ENCODE data around the gene TLE1.

DNA sequence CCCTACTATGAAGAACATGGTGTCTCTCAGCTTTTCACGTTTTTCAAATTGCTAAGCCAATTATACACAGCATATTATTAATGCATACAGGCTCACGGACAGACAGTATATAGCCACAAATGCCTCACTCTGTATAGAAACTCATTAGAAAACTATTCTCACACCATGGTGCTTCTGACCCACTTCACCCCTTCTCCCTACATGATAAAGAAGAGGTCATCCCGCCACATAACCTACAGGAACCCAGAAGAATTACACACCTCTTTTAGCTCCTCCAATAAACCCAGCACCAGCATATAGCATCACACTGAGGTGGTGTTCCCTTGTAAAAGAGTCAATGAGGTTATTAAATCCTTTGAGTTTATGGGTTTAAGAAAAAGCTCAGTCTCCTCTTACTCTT lies 5.6 kb downstream of the TLE1 start:
- no peak for TF ChIP-seq SP1 (CRISPR knock-in tag; conservative IDR thresholded peaks at IDR 0.05)
- TF ChIP-seq, protein P1, sequence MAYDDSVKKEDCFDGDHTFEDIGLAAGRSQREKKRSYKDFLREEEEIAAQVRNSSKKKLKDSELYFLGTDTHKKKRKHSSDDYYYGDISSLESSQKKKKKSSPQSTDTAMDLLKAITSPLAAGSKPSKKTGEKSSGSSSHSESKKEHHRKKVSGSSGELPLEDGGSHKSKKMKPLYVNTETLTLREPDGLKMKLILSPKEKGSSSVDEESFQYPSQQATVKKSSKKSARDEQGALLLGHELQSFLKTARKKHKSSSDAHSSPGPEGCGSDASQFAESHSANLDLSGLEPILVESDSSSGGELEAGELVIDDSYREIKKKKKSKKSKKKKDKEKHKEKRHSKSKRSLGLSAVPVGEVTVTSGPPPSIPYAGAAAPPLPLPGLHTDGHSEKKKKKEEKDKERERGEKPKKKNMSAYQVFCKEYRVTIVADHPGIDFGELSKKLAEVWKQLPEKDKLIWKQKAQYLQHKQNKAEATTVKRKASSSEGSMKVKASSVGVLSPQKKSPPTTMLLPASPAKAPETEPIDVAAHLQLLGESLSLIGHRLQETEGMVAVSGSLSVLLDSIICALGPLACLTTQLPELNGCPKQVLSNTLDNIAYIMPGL (CRISPR knock-in tag; IDR thresholded peaks at IDR 0.05), result no peak
